Activated T-cell treated with anti-CD3 and anti-CD28 coated beads for 24 hours (primary cell): ENCODE data around the gene ZNF79.
A peak's percentile ranks its signal among the peaks of the same experiment; 100 is the strongest.

Experiments used
- DNase-seq: peaks from one replicate; pipeline ENCODE4 v3.0.0-alpha.2; 2020; ENCODE audit warnings: low read depth

ZNF79 gene

DNA sequence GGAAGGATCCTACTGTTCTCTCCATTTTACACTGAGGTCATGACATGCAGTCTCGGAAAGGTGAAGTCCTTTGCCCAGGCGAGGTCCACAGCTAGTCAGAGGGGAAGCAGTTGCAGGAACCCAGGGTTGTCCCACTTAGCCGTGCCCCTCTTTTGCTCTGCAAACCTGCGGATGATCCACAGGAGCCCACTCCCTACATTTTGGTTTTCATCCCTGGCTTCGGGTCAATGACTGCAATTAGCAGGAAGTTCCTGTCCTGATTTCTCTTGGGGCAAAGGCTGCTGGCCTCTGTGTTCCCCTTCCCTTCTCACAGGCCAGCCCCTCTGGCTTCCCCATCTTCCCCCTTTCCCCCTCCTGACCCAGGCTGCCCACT lies 25.9 kb upstream of the ZNF79 start:
- no peak for DNase-seq

DNA sequence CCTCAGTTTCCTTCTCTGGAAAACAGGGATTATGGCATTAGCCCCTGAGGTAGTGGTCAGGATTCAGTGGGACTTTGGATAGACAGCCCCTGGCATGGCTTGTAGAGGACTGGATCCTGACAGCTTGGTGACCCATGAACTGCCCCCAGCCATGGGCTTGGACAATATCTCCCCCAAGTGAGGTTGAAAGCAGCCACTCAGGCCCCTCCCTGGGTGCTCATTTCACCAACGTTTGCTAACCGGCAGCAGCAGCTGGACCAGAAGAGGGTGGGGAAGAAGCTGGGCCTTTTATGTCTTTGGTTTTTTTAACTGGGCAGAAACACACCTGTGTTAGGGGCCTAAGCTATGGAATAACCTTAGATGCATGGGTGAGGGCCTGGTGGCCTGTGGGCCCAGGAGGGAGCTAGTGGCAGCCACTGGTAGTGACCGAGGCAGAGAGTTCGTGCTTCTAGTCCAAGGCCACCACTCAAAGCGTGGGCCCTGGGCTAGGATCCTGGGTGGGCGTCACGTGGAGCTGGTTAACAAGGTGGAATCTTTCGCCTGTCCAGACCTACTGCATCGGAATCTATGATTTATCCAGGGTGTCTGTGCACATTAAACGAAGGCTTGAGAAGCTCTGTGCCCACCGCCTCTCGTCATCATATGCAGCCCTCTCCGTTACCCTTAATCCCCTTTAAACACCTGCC lies 25.3 kb upstream of the ZNF79 start:
- no peak for DNase-seq

DNA sequence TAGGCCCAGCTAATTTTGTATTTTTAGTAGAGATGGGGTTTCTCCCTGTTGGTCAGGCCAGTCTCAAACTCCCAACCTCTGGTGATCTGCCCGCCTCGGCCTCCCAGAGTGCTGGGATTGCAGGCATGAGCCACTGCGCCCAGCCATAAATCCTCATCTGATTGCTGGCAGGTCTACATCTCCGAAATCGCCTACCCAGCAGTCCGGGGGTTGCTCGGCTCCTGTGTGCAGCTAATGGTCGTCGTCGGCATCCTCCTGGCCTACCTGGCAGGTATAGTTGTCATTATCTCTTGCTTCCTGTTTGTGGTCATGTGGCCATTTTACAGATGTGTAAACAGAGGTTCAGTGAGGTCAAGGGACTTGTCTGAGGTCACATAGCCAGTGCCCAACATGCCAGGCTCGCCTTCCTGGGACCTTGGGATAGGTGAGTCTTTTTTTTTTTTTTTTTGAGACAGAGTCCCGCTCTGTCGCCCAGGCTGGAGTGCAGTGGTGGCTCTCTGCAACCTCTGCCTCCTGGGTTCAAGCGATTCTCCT lies 24.4 kb upstream of the ZNF79 start:
- no peak for DNase-seq

DNA sequence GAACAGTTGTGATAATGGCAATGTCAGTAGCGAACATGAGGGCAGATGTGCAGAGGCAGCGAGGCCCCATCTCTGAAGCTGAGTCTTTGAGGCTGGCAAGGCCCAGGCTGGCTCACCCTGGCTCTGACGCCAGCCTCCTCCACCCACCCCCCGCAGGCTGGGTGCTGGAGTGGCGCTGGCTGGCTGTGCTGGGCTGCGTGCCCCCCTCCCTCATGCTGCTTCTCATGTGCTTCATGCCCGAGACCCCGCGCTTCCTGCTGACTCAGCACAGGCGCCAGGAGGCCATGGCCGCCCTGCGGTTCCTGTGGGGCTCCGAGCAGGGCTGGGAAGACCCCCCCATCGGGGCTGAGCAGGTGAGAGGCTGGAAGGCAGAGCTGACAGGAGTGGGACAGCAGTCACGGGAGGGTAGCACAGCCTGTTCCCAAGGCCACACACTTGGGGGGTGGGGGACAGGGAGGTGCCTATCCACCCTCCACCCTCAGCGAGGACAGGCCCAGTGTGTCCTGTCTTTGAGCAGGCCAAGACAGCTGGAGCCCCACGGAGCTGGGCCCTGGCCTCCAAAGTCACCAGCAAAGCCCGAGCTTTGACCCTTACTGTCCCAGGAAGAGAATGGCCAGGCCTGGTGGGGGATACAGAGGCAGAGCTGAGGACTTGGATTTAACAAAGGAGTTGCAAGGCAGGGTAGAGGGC lies 21.6 kb upstream of the ZNF79 start:
- DNase-seq, result no peak

DNA sequence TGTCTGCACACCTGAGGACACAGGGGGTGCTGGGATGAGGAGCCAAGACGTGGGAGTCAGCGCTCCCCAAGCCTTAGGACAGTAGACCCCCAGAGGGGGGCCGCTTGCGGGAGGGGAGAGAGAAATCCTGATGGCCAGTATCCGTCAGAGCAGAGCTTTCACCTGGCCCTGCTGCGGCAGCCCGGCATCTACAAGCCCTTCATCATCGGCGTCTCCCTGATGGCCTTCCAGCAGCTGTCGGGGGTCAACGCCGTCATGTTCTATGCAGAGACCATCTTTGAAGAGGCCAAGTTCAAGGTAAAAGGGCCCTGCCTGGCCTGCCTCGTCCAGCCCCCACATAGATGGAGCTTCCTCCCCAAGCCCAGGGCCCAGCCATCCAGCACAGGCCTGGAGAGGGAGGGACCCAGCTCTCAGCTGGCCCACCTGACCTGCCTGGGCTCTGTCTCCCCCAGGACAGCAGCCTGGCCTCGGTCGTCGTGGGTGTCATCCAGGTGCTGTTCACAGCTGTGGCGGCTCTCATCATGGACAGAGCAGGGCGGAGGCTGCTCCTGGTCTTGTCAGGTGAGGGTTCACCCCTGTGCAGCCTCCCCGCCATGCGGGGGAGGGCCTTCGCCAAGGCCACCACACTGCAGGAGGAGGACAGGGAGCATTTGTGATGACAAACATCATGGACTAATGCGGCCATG lies 20.5 kb upstream of the ZNF79 start:
- no peak for DNase-seq

DNA sequence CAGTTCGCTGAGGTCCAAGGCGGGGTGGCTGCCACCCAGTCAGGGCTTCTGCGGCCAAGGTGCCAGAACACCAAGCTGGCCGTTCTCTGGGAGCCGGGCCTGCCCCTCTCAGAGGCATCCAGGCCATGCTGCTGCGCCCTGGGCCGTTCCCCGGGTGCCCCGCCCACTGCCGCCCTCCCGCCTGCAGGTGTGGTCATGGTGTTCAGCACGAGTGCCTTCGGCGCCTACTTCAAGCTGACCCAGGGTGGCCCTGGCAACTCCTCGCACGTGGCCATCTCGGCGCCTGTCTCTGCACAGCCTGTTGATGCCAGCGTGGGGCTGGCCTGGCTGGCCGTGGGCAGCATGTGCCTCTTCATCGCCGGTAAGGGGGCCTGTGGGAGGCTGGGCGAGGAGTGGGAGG lies 19.6 kb upstream of the ZNF79 start:
- no peak for DNase-seq

DNA sequence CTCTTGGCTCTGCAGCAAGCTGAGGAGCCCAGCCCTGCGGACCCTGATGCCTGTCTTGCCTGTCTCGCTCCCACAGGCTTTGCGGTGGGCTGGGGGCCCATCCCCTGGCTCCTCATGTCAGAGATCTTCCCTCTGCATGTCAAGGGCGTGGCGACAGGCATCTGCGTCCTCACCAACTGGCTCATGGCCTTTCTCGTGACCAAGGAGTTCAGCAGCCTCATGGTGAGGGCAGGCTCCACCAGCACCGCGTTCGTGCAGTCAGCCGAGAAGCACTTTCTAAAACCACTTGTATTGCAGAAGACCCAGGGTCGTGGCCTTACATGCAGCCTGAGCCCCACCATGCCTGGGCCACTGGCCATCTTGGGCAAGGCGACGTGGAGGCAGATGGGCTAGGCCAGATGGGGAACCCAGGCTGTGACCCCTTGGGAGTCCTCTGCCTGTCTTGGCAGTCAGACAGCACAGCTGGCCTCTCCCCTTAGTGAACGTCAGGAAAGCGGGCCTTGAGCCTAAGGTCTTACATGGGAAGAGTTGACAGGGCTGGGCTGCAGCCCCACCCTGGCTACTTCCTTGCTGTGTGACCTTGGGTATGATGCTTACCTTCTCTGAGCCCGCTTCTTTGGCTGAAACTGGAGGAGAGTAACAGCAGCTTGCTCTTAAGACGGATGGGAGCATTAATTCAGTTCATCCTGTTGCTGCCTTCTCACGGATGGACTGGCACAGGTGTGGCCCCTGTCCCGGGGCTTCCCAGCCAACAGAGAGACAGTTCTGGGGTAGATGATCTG lies 18.6 kb upstream of the ZNF79 start:
- DNase-seq, result no peak

DNA sequence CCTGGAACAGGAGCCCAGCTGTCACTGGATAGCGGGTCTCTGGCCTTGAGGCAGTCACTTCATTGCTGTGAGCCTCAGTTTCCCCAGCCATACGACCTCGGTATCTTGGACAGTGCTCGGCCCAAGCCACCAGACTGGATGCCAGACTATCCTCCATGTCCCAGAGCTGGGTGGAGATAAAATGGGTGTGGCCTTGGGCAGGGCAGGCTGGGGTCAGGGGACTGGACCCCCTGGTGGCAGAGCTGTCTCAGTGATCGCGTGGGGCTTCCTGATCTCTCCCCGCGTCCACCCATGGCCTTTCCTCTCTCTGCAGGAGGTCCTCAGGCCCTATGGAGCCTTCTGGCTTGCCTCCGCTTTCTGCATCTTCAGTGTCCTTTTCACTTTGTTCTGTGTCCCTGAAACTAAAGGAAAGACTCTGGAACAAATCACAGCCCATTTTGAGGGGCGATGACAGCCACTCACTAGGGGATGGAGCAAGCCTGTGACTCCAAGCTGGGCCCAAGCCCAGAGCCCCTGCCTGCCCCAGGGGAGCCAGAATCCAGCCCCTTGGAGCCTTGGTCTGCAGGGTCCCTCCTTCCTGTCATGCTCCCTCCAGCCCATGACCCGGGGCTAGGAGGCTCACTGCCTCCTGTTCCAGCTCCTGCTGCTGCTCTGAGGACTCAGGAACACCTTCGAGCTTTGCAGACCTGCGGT lies 17.2 kb upstream of the ZNF79 start:
- no peak for DNase-seq

DNA sequence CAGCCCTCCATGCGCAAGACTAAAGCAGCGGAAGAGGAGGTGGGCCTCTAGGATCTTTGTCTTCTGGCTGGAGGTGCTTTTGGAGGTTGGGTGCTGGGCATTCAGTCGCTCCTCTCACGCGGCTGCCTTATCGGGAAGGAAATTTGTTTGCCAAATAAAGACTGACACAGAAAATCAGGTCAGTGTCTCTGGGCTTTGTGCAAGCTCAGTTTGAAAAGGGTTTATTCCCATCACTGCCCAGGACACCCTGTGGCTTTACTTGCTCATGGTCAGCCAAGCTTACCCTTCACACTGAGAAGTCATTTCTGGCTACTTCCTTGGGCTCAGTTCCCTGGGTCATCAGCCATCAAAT lies 16.7 kb upstream of the ZNF79 start:
- DNase-seq, result no peak

DNA sequence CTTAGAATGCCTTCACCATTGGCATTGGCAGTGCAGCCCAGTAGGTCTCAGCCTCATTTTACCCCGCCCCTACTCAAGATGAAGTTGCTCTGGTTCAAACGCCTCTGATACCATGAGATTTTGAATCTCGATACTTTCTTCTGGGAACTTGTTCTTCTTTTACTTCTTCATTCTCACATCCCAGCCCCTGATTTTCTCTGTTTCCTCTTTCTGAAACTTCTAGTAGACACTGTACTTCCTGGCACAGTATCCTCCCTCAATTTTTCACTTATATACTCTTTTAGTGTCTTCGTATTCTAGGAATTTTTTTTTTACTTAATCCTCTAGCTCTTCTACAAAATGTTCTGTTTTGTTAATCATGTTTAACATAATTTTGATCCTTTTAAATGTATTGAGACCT lies 13.1 kb upstream of the ZNF79 start:
- DNase-seq, result no peak

DNA sequence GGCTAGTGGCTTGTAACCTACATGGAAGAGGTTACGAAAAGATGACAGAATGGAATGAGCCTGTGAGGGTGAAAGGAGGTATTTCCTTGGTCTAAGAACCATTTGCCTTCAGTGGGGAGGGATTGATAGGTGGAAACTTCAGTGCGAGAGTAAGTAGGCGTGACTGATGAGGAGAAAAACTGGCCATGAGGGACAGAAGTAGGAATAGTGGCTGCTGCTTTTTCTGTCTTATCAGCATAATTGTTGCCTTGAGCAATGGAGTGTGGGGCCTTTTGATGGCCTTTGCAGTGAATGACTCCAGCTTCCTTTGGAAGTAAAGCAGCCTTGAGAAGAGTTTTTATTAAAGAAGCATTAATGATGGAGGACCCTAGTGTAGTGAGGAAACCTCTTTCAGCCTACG lies 9.0 kb upstream of the ZNF79 start:
- no peak for DNase-seq

DNA sequence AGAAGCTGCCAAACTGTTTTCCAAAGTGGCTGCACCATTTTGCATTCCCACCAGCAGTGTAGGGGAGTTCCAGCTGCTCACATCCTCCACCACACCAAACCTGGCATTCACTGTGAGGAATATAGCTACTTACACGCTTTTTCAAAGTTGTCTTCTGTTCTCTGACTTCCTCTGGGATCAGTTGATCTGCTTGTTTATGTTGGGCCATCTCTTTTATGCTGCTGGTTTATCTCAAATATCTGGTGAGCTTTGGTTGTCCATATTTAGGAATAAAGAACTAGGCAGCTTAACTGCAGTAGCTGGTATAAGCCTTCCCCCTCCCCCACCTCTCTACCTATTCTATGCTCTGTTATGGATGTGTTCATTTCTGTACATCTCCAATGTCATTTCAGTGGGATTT lies 8.5 kb upstream of the ZNF79 start:
- DNase-seq, result no peak

DNA sequence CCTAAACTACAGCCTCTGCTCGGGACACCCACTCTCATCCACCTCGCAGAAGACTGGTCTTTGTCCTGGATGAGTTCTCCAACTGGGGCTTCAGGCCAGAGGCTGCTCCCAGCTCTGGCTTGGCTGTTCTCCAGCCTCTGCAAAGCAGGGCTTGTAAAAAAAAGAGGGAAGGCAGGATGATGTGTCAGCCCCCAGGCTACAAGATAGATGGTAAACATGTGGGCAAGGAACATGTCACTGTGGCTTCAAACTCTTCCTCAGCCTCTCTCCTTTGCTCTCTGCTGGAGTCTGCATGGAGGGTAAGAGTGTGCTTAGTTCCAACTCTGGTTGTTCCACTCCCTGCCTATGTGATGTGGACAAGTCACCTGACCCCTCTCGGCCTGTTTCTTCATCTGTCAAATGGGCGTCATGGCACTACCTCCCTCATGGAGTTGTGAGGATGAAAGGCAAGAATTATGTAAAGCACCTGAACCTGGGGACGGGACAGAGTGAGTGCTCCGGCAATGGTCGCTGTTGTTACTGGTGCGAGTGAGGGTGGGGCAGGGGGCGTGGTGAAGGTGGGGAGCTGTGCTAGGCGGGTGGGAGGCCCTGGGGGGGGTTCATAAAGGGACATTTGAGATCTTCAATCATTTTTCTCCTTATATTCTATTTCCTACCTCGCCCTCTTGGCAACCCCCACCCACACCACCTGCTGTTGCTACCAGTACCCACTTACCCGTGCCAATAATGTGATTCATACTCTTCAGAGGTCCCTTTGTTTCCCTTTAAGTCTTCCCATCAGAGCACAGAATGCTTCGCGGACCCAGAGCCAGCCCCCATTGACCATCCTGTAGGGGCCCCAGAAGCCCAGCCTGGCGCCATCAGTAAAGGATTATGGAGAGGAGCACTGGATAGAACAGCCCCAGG lies 6.8 kb upstream of the ZNF79 start:
- DNase-seq, result no peak

DNA sequence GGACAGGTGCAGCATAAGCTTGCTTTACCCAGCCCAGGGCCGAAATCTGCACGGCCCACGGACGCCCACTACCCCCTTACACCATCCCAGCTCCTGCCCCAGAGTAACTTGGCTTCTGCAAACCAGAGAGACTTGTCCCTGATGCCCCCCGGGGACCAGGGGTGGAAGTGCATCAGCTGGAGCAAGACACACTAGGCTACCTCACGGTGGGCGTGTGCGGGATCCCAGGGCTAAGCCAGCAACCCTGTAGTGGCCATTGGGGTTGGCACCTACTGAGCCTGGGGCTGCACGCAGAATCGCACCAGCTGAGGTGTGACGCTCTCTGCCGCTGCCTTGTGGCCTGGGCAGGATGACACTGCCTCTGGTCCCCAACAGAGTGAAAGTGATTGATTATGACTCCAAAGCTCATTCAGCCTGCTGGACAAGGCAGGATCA lies 6.1 kb upstream of the ZNF79 start:
- DNase-seq, result peak; percentile 32

DNA sequence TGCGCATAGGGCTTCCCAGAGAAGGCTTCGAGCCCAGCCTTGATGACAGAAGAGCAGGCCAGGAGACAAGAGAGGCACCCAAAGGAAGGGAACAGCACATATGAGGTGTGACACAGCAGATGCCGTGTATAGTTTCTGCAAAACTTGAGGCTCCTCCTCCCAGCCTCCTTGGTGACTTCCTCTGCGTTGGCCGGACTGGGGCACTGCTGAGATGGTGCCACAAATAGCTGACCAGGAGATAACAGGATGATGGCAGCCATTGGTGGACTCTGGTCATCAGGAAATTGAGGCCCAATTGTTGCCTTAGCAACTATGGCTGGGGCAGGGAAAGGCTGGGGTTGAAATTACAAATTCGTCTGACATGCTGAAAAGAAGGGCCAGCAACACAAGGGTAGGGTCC lies 4.8 kb upstream of the ZNF79 start:
- DNase-seq, result no peak

DNA sequence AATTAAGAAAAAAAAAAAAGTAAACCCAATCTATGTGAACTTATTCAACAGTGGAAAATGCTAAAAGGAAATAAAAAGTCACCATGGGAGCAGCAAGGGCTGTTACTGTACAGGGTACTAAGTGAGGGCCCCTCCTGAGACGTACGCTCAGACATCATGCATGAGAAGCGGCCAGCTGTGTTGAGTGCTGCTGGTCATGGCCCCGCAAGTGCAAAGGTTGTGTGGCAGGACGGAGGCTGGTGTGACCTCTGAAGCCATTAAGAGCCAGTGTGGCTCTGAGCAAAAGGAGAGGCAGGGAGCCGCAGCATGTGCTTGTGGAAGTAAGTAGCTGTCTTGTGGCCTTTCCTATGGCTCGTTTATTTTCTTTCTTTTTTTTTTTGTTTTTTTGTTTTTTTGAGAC lies 3.1 kb upstream of the ZNF79 start:
- DNase-seq, result no peak

DNA sequence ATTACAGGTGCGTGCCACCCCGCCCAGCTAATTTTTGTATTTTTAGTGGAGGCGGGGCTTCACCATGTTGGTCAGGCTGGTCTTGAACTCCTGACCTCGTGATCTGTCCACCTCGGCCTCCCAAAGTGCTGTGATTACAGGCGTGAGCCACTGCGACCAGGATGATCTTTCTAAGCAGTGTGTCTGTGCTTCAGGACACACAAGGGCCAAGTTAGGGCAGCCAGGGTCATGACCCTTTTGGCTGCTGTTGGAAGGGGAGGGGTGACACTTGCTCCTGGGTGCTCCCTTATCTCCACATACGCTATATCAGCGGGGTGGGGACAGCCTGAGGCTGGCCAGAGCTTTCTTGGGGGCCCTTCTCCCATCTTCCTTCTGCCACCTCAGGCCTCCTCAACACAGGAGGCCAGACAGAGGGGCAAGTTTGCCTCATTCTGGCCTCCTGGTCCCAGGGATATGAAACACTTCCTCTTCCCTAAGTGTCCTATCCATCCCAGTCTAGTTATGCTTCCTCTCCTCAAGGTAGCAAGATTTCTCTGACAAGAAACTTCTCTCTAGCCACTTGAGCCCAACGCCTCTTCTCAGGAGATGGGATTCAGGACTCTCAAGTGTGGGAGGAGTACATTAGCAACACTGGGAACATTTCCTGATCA lies 1.9 kb upstream of the ZNF79 start:
- DNase-seq, result no peak

DNA sequence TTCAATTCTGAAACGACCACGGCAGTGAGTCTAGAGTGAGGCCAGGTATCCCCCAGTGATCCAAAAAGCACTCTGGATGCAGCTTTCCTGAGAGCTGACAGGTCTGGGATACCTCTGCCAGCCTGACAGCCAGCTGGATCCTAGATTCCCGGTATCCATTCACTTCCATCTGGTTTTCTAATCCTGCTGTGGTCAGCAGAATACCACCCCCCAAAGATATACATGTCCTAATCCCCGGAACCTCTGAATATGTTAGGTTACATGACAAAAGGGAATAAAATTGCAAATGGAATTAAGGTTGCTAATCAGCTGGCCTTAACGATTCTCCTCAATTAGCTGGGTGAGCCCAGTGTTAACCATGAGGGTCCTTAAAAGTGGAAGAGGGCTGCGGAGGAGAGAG lies 1.4 kb upstream of the ZNF79 start:
- DNase-seq, result no peak

DNA sequence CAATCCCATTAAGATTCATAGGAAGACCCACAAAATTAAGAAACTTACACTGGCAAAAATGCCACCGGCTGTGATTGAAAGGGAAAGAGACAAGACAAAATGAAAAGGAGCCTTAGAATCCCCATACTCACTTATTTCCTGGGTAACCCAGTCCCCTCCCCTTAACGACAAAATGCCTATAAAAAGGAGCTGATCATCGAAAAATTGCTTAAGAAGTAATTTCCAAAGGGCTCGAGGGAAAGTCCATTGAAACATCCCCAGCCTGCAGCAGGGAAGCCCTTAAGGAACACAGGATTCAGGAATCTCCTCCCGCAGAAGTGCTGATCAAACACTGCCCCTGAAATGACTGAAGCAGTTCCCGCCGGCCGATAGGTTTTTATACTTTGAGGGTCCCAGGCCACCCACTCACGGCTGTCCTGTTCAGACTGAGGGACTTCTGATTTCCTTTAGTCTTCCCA lies 677 bp upstream of the ZNF79 start:
- DNase-seq, result no peak

DNA sequence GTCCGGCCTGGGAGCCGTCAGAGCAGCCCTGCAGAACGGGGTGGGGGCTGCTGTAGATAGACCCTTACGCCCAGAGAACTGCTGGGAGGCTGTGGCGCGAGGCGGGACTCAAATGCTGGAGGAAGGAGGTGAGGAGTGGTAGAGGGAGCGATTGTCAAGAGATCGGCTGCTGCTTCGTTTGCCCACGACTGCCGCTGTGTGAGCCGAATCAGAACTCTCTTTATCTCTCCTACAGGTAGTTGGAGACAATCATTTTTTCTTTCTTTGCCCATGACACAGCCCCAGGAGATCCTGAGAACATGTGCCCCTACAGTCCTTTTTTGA lies 456 bp downstream of the ZNF79 start:
- DNase-seq, result no peak
